ENCODE results near the gene B9D2.
"Not testable (repeated sequence)": the region's sequence is repeated elsewhere in the genome, so short reads cannot be mapped to it uniquely, and the experiment has no call there.

GRCh38 chr19:41381536-41381935, 17.6 kb upstream of the B9D2 start:
- TF ChIP-seq CTCF (IDR thresholded peaks at IDR 0.05; ENCODE audit: poor library complexity, severe bottlenecking); TAF1 (IDR thresholded peaks at IDR 0.05; ENCODE audit: low read depth); EP300 (conservative IDR thresholded peaks at IDR 0.05; ENCODE audit: poor library complexity, severe bottlenecking); SMC3 (conservative IDR thresholded peaks at IDR 0.05; ENCODE audit: poor library complexity); REST (IDR thresholded peaks at IDR 0.05; ENCODE audit: borderline replicate concordance); RAD21 (conservative IDR thresholded peaks at IDR 0.05): not testable (repeated sequence)
